GM23338 (cell line): ENCODE results near the gene MAPK7. TPM values are rescaled to one million over a fixed set of nuclear protein-coding genes. Genes with fewer than 3 reads are reported as not detected.
A peak's percentile ranks its signal among the peaks of the same experiment; 100 is the strongest.

Experiments
- ATAC-seq: fragments of 200-7000 bp; cut with Tn5 transposase; 3 replicates; pipeline ENCODE4 v1.9.1; 2020
- DNase-seq: peaks from one replicate; pipeline ENCODE4 v3.0.0-alpha.2; 2015; ENCODE audit warnings: low spot score
- H2AFZ ChIP-seq: fragments of 200-600 bp; sonication (generic); 2 replicates; pipeline ENCODE4 v1.8.0; 2016; ENCODE audit warnings: antibody characterized with exemption, mild to moderate bottlenecking, moderate library complexity
- H3F3A ChIP-seq: fragments of 200-600 bp; sonication (generic); replicated peaks from 2 replicates; pipeline ENCODE4 v1.8.0; 2017; ENCODE audit warnings: antibody characterized with exemption, mixed run types, low read depth
- H3K27ac ChIP-seq: fragments of 200-600 bp; sonication (generic); 2 replicates; pipeline ENCODE4 v1.6.1; 2016; ENCODE audit warnings: low read depth
- H3K27me3 ChIP-seq: fragments of 200-600 bp; sonication (generic); 2 replicates; pipeline ENCODE4 v1.8.0; 2016; ENCODE audit warnings: mild to moderate bottlenecking, mixed run types, moderate library complexity; ENCODE audit not compliant: insufficient read depth
- H3K36me3 ChIP-seq: fragments of 200-600 bp; sonication (generic); 2 replicates; pipeline ENCODE4 v1.8.0; 2016; ENCODE audit warnings: mild to moderate bottlenecking; ENCODE audit not compliant: insufficient read depth
- H3K4me1 ChIP-seq: fragments of 200-600 bp; sonication (generic); 2 replicates; pipeline ENCODE4 v1.8.0; 2016; ENCODE audit warnings: mild to moderate bottlenecking, moderate library complexity; ENCODE audit not compliant: insufficient read depth
- H3K4me2 ChIP-seq: fragments of 200-600 bp; sonication (generic); 2 replicates; pipeline ENCODE4 v1.7.1; 2017; ENCODE audit warnings: mixed run types
- H3K4me3 ChIP-seq: fragments of 200-600 bp; sonication (generic); 2 replicates; pipeline ENCODE4 v1.6.1; 2016; ENCODE audit warnings: mixed run types
- H3K79me2 ChIP-seq: fragments of 200-600 bp; sonication (generic); replicated peaks from 2 replicates; pipeline ENCODE4 v1.8.0; 2017; ENCODE audit warnings: mild to moderate bottlenecking; ENCODE audit not compliant: insufficient read depth
- H3K9me2 ChIP-seq: fragments of 200-600 bp; sonication (generic); 2 replicates; pipeline ENCODE4 v1.8.0; 2017; ENCODE audit not compliant: insufficient read depth
- H4K20me1 ChIP-seq: fragments of 200-600 bp; sonication (generic); replicated peaks from 2 replicates; pipeline ENCODE4 v1.8.0; 2017; ENCODE audit warnings: mild to moderate bottlenecking; ENCODE audit not compliant: insufficient read depth
- H3K27ac Mint-ChIP-seq: 2 replicates; pipeline ENCODE4 v1.8.0; 2020; ENCODE audit warnings: inconsistent platforms, mild to moderate bottlenecking, moderate library complexity, mixed read lengths
- H3K27me3 Mint-ChIP-seq: 3 replicates; pipeline ENCODE4 v1.8.0; 2022; ENCODE audit warnings: low read depth, mild to moderate bottlenecking, moderate library complexity, mixed read lengths, inconsistent platforms; ENCODE audit not compliant: insufficient read depth, poor library complexity
- H3K36me3 Mint-ChIP-seq: 3 replicates; pipeline ENCODE4 v1.8.0; 2021; ENCODE audit warnings: low read depth, mild to moderate bottlenecking, inconsistent platforms, moderate library complexity, mixed read lengths
- H3K4me1 Mint-ChIP-seq: 3 replicates; pipeline ENCODE4 v1.8.0; 2020; ENCODE audit warnings: mild to moderate bottlenecking, inconsistent platforms, mixed read lengths
- H3K4me3 Mint-ChIP-seq: 3 replicates; pipeline ENCODE4 v1.8.0; 2021; ENCODE audit warnings: moderate library complexity, mild to moderate bottlenecking, inconsistent platforms, mixed read lengths
- H3K9me3 Mint-ChIP-seq: 3 replicates; pipeline ENCODE4 v1.8.0; 2020; ENCODE audit warnings: moderate library complexity, mild to moderate bottlenecking, inconsistent platforms, mixed read lengths
- JUNB ChIP-seq: IDR thresholded peaks from one replicate; pipeline ENCODE4 v1.6.1; 2016; ENCODE audit warnings: antibody characterized with exemption; ENCODE audit not compliant: unreplicated experiment
- POLR2AphosphoS5 ChIP-seq: IDR thresholded peaks from 2 replicates; pipeline ENCODE4 v1.6.1; 2016; ENCODE audit warnings: antibody characterized with exemption, low read depth
- ZNF331 ChIP-seq: fragments of 250-450 bp; sonication (Bioruptor Pico); IDR thresholded peaks from 2 replicates; pipeline ENCODE4 v1.5.0; 2020; ENCODE audit warnings: low read depth, mild to moderate bottlenecking, moderate library complexity
- polyA plus RNA-seq: library from polyadenylated mRNA; unstranded; fragments of >200 nt; fragmentation: Nextera tagmentation; extraction: Ambion mirVana; gene quantifications from 2 replicates; pipeline ENCODE4 v1.2.1, GENCODE V29; 2016
- total RNA-seq: library from RNA; depleted of rRNA; stranded (reverse); fragments of >200 nt; shearing (Covaris generic); gene quantifications from 2 replicates; pipeline ENCODE4 v1.2.3, GENCODE V29; 2014
- TF ChIP-seq, protein P1 (sequence below), 2 experiments: fragments of 200-600 bp in 1 of 2; sonication (generic) in 1 of 2; conservative IDR thresholded peaks; 2 replicates each; pipeline versions ENCODE4 v1.5.1 to v1.6.1; 2016 to 2017; ENCODE audit warnings: antibody characterized with exemption in 2 of 2, low read depth in 2 of 2, mild to moderate bottlenecking in 2 of 2, moderate library complexity in 1 of 2
- TF ChIP-seq, protein P2 (sequence below): fragments of 250-450 bp; sonication (Bioruptor Pico); IDR thresholded peaks from 2 replicates; pipeline ENCODE4 v1.5.0; 2020; ENCODE audit warnings: mild to moderate bottlenecking, moderate library complexity

The MAPK7 gene
- total and polyA plus RNA-seq, 2 experiments from 2014 or later, result 15.5 to 53.1 TPM

DNA sequence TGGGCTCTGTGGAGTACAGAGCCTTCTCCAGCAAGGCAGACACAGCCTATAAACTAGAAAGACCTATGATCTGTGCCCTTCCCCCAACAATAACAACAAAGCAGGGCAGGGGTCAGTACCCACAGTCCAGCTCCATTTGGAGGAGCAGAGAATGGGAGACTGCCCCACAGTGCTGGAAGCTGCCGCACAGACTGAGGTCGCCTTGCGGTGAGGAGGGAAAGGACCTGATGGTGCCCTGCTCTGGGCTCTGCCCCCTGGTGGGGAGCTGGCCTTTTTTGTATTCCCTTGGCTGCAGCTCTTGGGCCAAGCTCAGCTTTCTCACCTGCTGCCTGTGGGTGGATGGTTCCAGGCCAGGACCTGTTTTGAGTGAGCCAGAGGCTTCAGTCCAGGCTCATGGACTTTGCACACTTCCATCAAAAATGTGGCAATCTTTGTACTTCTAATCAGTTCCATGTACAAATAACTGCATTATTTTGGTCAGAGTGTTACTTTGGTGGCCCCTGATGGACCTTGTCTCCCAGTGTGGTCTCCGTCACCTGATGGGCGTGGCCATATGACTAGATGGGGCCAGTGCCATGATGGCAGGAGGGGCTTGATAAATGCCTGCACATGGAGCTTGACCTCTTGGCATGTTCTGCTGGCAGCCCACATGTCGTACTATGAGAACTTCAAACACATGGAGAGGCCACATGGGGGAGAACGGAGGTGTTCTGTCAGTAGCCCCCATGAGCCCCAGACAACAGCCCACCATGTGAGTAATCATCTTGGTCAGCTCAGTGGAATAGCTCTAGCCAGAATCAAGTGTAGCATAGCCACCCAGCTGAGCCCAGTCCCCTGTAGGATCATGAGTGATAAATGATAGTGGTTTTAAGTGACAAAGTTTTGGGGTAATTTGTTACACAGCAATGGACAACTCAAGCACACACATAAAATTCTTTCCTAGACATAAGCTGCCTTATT is 40.0 kb upstream of the MAPK7 start:
- no peaks in the 10 kb centered on the region for H3K9me3 Mint-ChIP-seq
- no peaks in the 10 kb centered on the region for H3K9me2 ChIP-seq
- no peaks in the 10 kb centered on the region for H3K27me3 ChIP-seq
- no peak overlapping the region for H3K4me3 ChIP-seq
- DNase-seq (peak; percentile 87), ATAC-seq (peak; percentile 79)
- no peaks in the 10 kb centered on the region; the same call in none of the 2 replicates for H3F3A ChIP-seq
- H3K4me1 ChIP-seq, result peaks cover 27% of the 10 kb centered on the region
- H3K27me3 Mint-ChIP-seq, result peaks cover 26% of the 10 kb centered on the region
- peaks cover 52% of the 10 kb centered on the region for H3K4me1 Mint-ChIP-seq
- H3K36me3 ChIP-seq, result no peaks in the 10 kb centered on the region
- no peak overlapping the region; the same call in 2 of the 3 replicates for H3K4me3 Mint-ChIP-seq
- H4K20me1 ChIP-seq, result no peaks in the 10 kb centered on the region
- H3K79me2 ChIP-seq, result no peaks in the 10 kb centered on the region
- peak overlapping the region; percentile 71 for H3K4me2 ChIP-seq
- no peak overlapping the region for H3K27ac Mint-ChIP-seq
- no peak overlapping the region for H2AFZ ChIP-seq
- no peaks in the 10 kb centered on the region; the same call in 2 of the 3 replicates for H3K36me3 Mint-ChIP-seq
- H3K27ac ChIP-seq, result no peak overlapping the region
- no peak for TF ChIP-seq JUNB
- TF ChIP-seq ZNF331 (CRISPR knock-in tag), result peak; percentile 39; the same call in 1 of the 2 replicates
- TF ChIP-seq, protein P1, sequence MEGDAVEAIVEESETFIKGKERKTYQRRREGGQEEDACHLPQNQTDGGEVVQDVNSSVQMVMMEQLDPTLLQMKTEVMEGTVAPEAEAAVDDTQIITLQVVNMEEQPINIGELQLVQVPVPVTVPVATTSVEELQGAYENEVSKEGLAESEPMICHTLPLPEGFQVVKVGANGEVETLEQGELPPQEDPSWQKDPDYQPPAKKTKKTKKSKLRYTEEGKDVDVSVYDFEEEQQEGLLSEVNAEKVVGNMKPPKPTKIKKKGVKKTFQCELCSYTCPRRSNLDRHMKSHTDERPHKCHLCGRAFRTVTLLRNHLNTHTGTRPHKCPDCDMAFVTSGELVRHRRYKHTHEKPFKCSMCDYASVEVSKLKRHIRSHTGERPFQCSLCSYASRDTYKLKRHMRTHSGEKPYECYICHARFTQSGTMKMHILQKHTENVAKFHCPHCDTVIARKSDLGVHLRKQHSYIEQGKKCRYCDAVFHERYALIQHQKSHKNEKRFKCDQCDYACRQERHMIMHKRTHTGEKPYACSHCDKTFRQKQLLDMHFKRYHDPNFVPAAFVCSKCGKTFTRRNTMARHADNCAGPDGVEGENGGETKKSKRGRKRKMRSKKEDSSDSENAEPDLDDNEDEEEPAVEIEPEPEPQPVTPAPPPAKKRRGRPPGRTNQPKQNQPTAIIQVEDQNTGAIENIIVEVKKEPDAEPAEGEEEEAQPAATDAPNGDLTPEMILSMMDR (conservative IDR thresholded peaks at IDR 0.05; ENCODE audit: low read depth in 2 of 2), result peak; percentile 66 to 81

DNA sequence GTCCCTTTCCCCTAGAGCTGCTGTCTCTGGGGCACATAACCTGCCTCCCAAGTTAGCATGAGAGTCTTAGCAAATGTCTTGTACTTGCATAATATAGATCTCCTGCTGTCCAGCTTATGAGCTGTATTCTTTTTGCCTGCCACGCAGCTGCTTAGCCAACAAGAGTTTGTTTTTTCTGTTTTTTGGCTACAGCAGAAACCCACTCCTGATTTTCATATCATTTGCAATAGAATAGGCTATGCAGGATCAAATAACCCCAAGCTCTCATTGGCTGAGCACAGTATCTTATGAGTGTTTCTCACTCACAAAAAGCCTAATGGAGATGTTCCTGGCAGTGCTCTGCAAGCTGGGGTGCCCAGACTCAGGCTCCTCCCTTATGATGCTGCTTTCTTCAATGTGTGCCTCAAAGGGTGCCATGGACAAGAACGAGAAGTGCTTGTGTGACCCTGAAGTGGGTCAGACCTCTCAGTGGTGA is 38.9 kb upstream of the MAPK7 start:
- H3K27ac Mint-ChIP-seq, result peak overlapping the region; percentile 71
- H3K9me3 Mint-ChIP-seq, result no peaks in the 10 kb centered on the region
- ATAC-seq (peak; percentile 3; the same call in 1 of the 3 replicates), DNase-seq (no peak)
- Histone ChIP-seq H3F3A (no peaks in the 10 kb centered on the region; the same call in none of the 2 replicates), H3K79me2 (no peaks in the 10 kb centered on the region), H3K4me3 (no peak overlapping the region), H2AFZ (no peak overlapping the region), H3K27me3 (no peaks in the 10 kb centered on the region), H3K4me1 (peaks cover 27% of the 10 kb centered on the region), H3K9me2 (no peaks in the 10 kb centered on the region), H3K27ac (peak overlapping the region; percentile 43; the same call in 1 of the 2 replicates), H3K36me3 (no peaks in the 10 kb centered on the region), H3K4me2 (peak overlapping the region; percentile 71), H4K20me1 (no peaks in the 10 kb centered on the region)
- peaks cover 48% of the 10 kb centered on the region for H3K4me1 Mint-ChIP-seq
- peak overlapping the region; percentile 18; the same call in 2 of the 3 replicates for H3K4me3 Mint-ChIP-seq
- peaks cover 24% of the 10 kb centered on the region for H3K27me3 Mint-ChIP-seq
- peak; percentile 13; the same call in 1 of the 2 replicates for TF ChIP-seq POLR2AphosphoS5
- TF ChIP-seq, protein P2, sequence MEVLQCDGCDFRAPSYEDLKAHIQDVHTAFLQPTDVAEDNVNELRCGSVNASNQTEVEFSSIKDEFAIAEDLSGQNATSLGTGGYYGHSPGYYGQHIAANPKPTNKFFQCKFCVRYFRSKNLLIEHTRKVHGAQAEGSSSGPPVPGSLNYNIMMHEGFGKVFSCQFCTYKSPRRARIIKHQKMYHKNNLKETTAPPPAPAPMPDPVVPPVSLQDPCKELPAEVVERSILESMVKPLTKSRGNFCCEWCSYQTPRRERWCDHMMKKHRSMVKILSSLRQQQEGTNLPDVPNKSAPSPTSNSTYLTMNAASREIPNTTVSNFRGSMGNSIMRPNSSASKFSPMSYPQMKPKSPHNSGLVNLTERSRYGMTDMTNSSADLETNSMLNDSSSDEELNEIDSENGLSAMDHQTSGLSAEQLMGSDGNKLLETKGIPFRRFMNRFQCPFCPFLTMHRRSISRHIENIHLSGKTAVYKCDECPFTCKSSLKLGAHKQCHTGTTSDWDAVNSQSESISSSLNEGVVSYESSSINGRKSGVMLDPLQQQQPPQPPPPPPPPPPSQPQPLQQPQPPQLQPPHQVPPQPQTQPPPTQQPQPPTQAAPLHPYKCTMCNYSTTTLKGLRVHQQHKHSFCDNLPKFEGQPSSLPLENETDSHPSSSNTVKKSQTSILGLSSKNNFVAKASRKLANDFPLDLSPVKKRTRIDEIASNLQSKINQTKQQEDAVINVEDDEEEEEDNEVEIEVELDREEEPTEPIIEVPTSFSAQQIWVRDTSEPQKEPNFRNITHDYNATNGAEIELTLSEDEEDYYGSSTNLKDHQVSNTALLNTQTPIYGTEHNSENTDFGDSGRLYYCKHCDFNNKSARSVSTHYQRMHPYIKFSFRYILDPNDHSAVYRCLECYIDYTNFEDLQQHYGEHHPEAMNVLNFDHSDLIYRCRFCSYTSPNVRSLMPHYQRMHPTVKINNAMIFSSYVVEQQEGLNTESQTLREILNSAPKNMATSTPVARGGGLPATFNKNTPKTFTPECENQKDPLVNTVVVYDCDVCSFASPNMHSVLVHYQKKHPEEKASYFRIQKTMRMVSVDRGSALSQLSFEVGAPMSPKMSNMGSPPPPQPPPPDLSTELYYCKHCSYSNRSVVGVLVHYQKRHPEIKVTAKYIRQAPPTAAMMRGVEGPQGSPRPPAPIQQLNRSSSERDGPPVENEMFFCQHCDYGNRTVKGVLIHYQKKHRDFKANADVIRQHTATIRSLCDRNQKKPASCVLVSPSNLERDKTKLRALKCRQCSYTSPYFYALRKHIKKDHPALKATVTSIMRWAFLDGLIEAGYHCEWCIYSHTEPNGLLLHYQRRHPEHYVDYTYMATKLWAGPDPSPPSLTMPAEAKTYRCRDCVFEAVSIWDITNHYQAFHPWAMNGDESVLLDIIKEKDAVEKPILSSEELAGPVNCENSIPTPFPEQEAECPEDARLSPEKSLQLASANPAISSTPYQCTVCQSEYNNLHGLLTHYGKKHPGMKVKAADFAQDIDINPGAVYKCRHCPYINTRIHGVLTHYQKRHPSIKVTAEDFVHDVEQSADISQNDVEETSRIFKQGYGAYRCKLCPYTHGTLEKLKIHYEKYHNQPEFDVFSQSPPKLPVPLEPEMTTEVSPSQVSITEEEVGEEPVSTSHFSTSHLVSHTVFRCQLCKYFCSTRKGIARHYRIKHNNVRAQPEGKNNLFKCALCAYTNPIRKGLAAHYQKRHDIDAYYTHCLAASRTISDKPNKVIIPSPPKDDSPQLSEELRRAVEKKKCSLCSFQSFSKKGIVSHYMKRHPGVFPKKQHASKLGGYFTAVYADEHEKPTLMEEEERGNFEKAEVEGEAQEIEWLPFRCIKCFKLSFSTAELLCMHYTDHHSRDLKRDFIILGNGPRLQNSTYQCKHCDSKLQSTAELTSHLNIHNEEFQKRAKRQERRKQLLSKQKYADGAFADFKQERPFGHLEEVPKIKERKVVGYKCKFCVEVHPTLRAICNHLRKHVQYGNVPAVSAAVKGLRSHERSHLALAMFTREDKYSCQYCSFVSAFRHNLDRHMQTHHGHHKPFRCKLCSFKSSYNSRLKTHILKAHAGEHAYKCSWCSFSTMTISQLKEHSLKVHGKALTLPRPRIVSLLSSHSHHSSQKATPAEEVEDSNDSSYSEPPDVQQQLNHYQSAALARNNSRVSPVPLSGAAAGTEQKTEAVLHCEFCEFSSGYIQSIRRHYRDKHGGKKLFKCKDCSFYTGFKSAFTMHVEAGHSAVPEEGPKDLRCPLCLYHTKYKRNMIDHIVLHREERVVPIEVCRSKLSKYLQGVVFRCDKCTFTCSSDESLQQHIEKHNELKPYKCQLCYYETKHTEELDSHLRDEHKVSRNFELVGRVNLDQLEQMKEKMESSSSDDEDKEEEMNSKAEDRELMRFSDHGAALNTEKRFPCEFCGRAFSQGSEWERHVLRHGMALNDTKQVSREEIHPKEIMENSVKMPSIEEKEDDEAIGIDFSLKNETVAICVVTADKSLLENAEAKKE (CRISPR knock-in tag), result no peak
- H3K36me3 Mint-ChIP-seq, result no peaks in the 10 kb centered on the region; the same call in 2 of the 3 replicates
